HepG2 (cell line): ENCODE results near the gene CTU2. TPM values are rescaled to one million over a fixed set of nuclear protein-coding genes. Genes with fewer than 3 reads are reported as not detected.
A peak's percentile ranks its signal among the peaks of the same experiment; 100 is the strongest.

Experiments used
- HNRNPLL ChIP-seq: fragments of 200-400 bp; formaldehyde crosslinking; IDR thresholded peaks from 2 replicates; pipeline ENCODE4 v1.6.1; 2017; ENCODE audit warnings: mild to moderate bottlenecking, low read depth, low read length; ENCODE audit not compliant: poor library complexity, severe bottlenecking
- KMT2A ChIP-seq: sonication (generic); formaldehyde crosslinking; IDR thresholded peaks from 2 replicates; pipeline ENCODE4 v1.4.0; 2020; ENCODE audit warnings: missing genetic modification reagents
- NCOA1 ChIP-seq: sonication (generic); formaldehyde crosslinking; IDR thresholded peaks from 2 replicates; pipeline ENCODE4 v1.9.0; 2021; ENCODE audit warnings: missing genetic modification reagents
- PHF8 ChIP-seq: sonication (generic); formaldehyde crosslinking; IDR thresholded peaks from 2 replicates; pipeline ENCODE4 v1.5.0; 2020; ENCODE audit warnings: missing genetic modification reagents
- ZFP82 ChIP-seq: sonication (generic); formaldehyde crosslinking; IDR thresholded peaks from 2 replicates; pipeline ENCODE4 v1.5.1; 2020; ENCODE audit warnings: mild to moderate bottlenecking, missing genetic modification reagents, borderline replicate concordance
- ZNF124 ChIP-seq: sonication (generic); formaldehyde crosslinking; IDR thresholded peaks from 2 replicates; pipeline ENCODE4 v1.4.0; 2020; ENCODE audit warnings: missing genetic modification reagents
- ZNF550 ChIP-seq: sonication (generic); formaldehyde crosslinking; IDR thresholded peaks from 2 replicates; pipeline ENCODE4 v1.4.0; 2020; ENCODE audit warnings: mild to moderate bottlenecking, missing genetic modification reagents, borderline replicate concordance
- ZNF557 ChIP-seq: sonication (generic); formaldehyde crosslinking; IDR thresholded peaks from 2 replicates; pipeline ENCODE4 v1.4.0; 2020; ENCODE audit warnings: missing genetic modification reagents
- polyA plus RNA-seq, 8 experiments: library from polyadenylated mRNA; depleted of rRNA in 3 of 8; stranded (reverse) in 7 of 8; unstranded in 1 of 8; fragments of >200 nt; fragmentation: Illumina TruSeq in 4 of 8; extraction: Trizol in 4 of 8; gene quantifications; 2 replicates each; pipeline versions ENCODE4 v1.2.1 to v1.2.3, GENCODE V29; 2011 to 2016; ENCODE audit warnings: low read depth in 4 of 8, missing spikeins in 1 of 8, mixed read lengths in 1 of 8; ENCODE audit not compliant: insufficient read depth in 1 of 8
- total RNA-seq, 5 experiments: library from RNA; depleted of rRNA; stranded (reverse); fragments of >200 nt; fragmentation: Illumina TruSeq; extraction: Trizol; gene quantifications; 2 replicates each; pipeline ENCODE4 v1.2.3, GENCODE V29; 2016; ENCODE audit warnings: low read depth in 1 of 5
- TF ChIP-seq, protein P1 (sequence below): sonication (generic); formaldehyde crosslinking; IDR thresholded peaks from 2 replicates; pipeline ENCODE4 v1.4.0; 2020; ENCODE audit warnings: missing genetic modification reagents, borderline replicate concordance
- TF ChIP-seq, protein P2 (sequence below): sonication (generic); formaldehyde crosslinking; IDR thresholded peaks from 2 replicates; pipeline ENCODE4 v1.9.0; 2021; ENCODE audit warnings: missing genetic modification reagents, borderline replicate concordance
- TF ChIP-seq, protein P3 (sequence below): sonication (generic); formaldehyde crosslinking; IDR thresholded peaks from 2 replicates; pipeline ENCODE4 v1.4.0; 2020; ENCODE audit warnings: missing genetic modification reagents
- TF ChIP-seq, protein P4 (sequence below): sonication (generic); formaldehyde crosslinking; IDR thresholded peaks from 2 replicates; pipeline ENCODE4 v1.8.0; 2022; ENCODE audit warnings: mild to moderate bottlenecking, missing genetic modification reagents, moderate library complexity
- TF ChIP-seq, protein P5 (sequence below): sonication (generic); formaldehyde crosslinking; IDR thresholded peaks from 2 replicates; pipeline ENCODE4 v1.4.0; 2020; ENCODE audit warnings: missing genetic modification reagents
- TF ChIP-seq, protein P6 (sequence below): sonication (generic); formaldehyde crosslinking; IDR thresholded peaks from 2 replicates; pipeline ENCODE4 v1.4.0; 2020; ENCODE audit warnings: low read depth, mild to moderate bottlenecking, missing genetic modification reagents

Gene CTU2
- total and polyA plus RNA-seq, 2 of the 13 experiments (the other 11 are each of a cell fraction or from before 2014, with no cell fraction given) = 13.3 to 21.9 TPM

DNA sequence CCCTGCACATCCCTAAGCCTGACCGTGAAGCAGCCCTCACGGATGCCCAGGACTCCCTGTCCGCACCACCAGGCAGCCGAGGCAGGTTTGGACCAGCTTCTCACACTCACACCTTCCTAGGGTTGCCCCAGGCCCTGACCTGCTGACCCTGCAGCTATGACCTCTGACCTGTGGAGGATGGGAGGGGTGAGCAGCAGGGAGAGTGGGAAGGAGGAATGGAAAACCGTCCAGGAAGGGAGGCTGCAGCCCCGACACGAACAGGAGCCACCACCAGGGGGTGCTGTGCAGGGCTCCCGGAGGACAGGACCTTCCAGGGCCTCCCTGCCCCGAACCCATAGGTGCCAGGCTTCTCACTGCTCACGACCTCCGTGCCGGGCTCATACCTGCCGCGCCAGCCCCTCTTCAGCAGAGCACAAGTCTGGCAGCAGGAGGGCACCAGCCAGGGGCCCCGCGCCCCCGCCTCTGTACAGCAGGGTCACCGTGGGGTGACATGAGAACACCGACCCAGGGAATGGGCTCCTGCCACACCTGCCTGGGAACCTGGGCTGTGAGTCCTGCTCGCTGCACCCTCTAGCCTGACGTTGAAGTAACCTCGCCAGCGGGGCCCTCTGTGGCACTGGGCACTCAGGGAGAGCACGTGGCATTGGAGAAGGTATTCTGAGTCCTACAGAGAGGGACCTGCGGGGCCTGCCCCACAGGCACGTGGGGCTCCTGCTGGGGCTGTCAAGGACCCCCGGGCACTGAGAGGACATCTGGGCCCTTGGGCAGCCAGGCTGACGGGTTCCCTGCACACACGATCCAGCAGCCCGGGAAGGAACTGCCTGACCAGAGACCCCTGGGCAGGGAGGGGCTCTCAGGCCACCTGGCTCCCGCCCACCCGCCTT lies 37.6 kb downstream of the CTU2 start (continued):
- TF ChIP-seq ZNF550 (CRISPR knock-in tag) (peak; percentile 80; the same call in 1 of the 2 replicates), ZNF124 (CRISPR knock-in tag) (no peak), HNRNPLL (no peak), PHF8 (CRISPR knock-in tag) (peak; percentile 30; the same call in 1 of the 2 replicates), ZNF557 (CRISPR knock-in tag) (no peak), ZFP82 (CRISPR knock-in tag) (no peak), NCOA1 (no peak), KMT2A (0 out of 2 replicates have a peak, but pooled peaks have one; percentile 31)
- TF ChIP-seq, protein P1, sequence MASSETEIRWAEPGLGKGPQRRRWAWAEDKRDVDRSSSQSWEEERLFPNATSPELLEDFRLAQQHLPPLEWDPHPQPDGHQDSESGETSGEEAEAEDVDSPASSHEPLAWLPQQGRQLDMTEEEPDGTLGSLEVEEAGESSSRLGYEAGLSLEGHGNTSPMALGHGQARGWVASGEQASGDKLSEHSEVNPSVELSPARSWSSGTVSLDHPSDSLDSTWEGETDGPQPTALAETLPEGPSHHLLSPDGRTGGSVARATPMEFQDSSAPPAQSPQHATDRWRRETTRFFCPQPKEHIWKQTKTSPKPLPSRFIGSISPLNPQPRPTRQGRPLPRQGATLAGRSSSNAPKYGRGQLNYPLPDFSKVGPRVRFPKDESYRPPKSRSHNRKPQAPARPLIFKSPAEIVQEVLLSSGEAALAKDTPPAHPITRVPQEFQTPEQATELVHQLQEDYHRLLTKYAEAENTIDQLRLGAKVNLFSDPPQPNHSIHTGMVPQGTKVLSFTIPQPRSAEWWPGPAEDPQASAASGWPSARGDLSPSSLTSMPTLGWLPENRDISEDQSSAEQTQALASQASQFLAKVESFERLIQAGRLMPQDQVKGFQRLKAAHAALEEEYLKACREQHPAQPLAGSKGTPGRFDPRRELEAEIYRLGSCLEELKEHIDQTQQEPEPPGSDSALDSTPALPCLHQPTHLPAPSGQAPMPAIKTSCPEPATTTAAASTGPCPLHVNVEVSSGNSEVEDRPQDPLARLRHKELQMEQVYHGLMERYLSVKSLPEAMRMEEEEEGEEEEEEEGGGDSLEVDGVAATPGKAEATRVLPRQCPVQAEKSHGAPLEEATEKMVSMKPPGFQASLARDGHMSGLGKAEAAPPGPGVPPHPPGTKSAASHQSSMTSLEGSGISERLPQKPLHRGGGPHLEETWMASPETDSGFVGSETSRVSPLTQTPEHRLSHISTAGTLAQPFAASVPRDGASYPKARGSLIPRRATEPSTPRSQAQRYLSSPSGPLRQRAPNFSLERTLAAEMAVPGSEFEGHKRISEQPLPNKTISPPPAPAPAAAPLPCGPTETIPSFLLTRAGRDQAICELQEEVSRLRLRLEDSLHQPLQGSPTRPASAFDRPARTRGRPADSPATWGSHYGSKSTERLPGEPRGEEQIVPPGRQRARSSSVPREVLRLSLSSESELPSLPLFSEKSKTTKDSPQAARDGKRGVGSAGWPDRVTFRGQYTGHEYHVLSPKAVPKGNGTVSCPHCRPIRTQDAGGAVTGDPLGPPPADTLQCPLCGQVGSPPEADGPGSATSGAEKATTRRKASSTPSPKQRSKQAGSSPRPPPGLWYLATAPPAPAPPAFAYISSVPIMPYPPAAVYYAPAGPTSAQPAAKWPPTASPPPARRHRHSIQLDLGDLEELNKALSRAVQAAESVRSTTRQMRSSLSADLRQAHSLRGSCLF (CRISPR knock-in tag) = no peak
- TF ChIP-seq, protein P2, sequence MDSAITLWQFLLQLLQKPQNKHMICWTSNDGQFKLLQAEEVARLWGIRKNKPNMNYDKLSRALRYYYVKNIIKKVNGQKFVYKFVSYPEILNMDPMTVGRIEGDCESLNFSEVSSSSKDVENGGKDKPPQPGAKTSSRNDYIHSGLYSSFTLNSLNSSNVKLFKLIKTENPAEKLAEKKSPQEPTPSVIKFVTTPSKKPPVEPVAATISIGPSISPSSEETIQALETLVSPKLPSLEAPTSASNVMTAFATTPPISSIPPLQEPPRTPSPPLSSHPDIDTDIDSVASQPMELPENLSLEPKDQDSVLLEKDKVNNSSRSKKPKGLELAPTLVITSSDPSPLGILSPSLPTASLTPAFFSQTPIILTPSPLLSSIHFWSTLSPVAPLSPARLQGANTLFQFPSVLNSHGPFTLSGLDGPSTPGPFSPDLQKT (CRISPR knock-in tag) = no peak
- TF ChIP-seq, protein P3, sequence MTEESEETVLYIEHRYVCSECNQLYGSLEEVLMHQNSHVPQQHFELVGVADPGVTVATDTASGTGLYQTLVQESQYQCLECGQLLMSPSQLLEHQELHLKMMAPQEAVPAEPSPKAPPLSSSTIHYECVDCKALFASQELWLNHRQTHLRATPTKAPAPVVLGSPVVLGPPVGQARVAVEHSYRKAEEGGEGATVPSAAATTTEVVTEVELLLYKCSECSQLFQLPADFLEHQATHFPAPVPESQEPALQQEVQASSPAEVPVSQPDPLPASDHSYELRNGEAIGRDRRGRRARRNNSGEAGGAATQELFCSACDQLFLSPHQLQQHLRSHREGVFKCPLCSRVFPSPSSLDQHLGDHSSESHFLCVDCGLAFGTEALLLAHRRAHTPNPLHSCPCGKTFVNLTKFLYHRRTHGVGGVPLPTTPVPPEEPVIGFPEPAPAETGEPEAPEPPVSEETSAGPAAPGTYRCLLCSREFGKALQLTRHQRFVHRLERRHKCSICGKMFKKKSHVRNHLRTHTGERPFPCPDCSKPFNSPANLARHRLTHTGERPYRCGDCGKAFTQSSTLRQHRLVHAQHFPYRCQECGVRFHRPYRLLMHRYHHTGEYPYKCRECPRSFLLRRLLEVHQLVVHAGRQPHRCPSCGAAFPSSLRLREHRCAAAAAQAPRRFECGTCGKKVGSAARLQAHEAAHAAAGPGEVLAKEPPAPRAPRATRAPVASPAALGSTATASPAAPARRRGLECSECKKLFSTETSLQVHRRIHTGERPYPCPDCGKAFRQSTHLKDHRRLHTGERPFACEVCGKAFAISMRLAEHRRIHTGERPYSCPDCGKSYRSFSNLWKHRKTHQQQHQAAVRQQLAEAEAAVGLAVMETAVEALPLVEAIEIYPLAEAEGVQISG (CRISPR knock-in tag) = peak; percentile 64
- TF ChIP-seq, protein P4, sequence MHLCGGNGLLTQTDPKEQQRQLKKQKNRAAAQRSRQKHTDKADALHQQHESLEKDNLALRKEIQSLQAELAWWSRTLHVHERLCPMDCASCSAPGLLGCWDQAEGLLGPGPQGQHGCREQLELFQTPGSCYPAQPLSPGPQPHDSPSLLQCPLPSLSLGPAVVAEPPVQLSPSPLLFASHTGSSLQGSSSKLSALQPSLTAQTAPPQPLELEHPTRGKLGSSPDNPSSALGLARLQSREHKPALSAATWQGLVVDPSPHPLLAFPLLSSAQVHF (CRISPR knock-in tag) = no peak
- TF ChIP-seq, protein P5, sequence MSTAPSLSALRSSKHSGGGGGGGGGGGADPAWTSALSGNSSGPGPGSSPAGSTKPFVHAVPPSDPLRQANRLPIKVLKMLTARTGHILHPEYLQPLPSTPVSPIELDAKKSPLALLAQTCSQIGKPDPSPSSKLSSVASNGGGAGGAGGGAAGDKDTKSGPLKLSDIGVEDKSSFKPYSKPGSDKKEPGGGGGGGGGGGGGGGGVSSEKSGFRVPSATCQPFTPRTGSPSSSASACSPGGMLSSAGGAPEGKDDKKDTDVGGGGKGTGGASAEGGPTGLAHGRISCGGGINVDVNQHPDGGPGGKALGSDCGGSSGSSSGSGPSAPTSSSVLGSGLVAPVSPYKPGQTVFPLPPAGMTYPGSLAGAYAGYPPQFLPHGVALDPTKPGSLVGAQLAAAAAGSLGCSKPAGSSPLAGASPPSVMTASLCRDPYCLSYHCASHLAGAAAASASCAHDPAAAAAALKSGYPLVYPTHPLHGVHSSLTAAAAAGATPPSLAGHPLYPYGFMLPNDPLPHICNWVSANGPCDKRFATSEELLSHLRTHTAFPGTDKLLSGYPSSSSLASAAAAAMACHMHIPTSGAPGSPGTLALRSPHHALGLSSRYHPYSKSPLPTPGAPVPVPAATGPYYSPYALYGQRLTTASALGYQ = no peak
- TF ChIP-seq, protein P6, sequence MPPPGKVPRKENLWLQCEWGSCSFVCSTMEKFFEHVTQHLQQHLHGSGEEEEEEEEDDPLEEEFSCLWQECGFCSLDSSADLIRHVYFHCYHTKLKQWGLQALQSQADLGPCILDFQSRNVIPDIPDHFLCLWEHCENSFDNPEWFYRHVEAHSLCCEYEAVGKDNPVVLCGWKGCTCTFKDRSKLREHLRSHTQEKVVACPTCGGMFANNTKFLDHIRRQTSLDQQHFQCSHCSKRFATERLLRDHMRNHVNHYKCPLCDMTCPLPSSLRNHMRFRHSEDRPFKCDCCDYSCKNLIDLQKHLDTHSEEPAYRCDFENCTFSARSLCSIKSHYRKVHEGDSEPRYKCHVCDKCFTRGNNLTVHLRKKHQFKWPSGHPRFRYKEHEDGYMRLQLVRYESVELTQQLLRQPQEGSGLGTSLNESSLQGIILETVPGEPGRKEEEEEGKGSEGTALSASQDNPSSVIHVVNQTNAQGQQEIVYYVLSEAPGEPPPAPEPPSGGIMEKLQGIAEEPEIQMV (CRISPR knock-in tag) = 0 out of 2 replicates have a peak, but pooled peaks have one; percentile 28
